GM12878 (cell line): ENCODE measurements around the gene CTXND1. TPM values are rescaled to one million over a fixed set of nuclear protein-coding genes. Genes with fewer than 3 reads are reported as not detected.

Source experiments
- ATAC-seq: fragments of 200-7000 bp; cut with Tn5 transposase; 3 replicates; pipeline ENCODE4 v1.9.1; 2020; ENCODE audit warnings: mild to moderate bottlenecking, moderate library complexity
- BruUV-seq: library from RNA; stranded (reverse); fragments of 400-500 nt; replicated peaks from 2 replicates; lab custom pipeline; 2021; lab: Mats Ljungman, UMichigan
- CTCF ChIA-PET: fragments of 300-600 bp; sonication (Branson Sonifier 250); formaldehyde crosslinking; extraction: SDS; loops from one replicate; lab custom pipeline; 2021; ENCODE audit warnings: inconsistent platforms; lab: Yijun Ruan, JAX
- POLR2A ChIA-PET: fragments of 350-600 bp; formaldehyde crosslinking; extraction: SDS; loops from one replicate; lab custom pipeline; 2021; ENCODE audit warnings: inconsistent platforms; lab: Charles Lee
- RAD21 ChIA-PET: fragments of 300-600 bp; sonication (Branson Sonifier 250); formaldehyde crosslinking; loops from one replicate; lab custom pipeline; 2023; ENCODE audit warnings: antibody characterized with exemption; ENCODE audit not compliant: unreplicated experiment; lab: Charles Lee
- SMC1A ChIA-PET: fragments of 300-600 bp; sonication (Branson Sonifier 250); formaldehyde crosslinking; loops from one replicate; lab custom pipeline; 2023; ENCODE audit not compliant: unreplicated experiment, uncharacterized antibody; lab: Charles Lee
- DNase-seq: peaks from one replicate; pipeline ENCODE4 v3.0.0-alpha.2; 2011; ENCODE audit warnings: low read depth, low spot score
- FAIRE-seq: peaks from 3 replicates; lab custom pipeline; 2011; peaks lifted over from hg19 to GRCh38; lab: Jason Lieb, UNC
- H2AFZ ChIP-seq: 2 replicates; pipeline ENCODE4 v1.6.0; 2011; ENCODE audit warnings: low read depth, low read length, control low read depth; ENCODE audit not compliant: control insufficient read depth
- H3K27ac ChIP-seq: 2 replicates; pipeline ENCODE4 v1.5.1; 2011; ENCODE audit warnings: control low read depth; ENCODE audit not compliant: control insufficient read depth, insufficient read depth
- H3K27me3 ChIP-seq, 2 experiments: replicated peaks in 1 of 2; 2 replicates each; pipeline versions ENCODE4 v1.6.0 to v1.6.1; 2011; ENCODE audit warnings: low read length in 1 of 2; ENCODE audit not compliant: control insufficient read depth in 2 of 2, insufficient read depth in 2 of 2
- H3K36me3 ChIP-seq, 2 experiments: 2 replicates each; pipeline ENCODE4 v1.5.1; 2011; ENCODE audit warnings: low read length in 1 of 2; ENCODE audit not compliant: control insufficient read depth in 2 of 2, insufficient read depth in 2 of 2
- H3K4me1 ChIP-seq: 2 replicates; pipeline ENCODE4 v1.6.1; 2011; ENCODE audit warnings: mild to moderate bottlenecking, low read length, moderate library complexity, mixed read lengths; ENCODE audit not compliant: control insufficient read depth, insufficient read depth
- H3K4me2 ChIP-seq: 2 replicates; pipeline ENCODE4 v1.6.0; 2011; ENCODE audit warnings: control low read depth; ENCODE audit not compliant: control insufficient read depth, insufficient read depth
- H3K4me3 ChIP-seq: fragments of 200-600 bp; sonication (generic); 2 replicates; pipeline ENCODE4 v1.5.1; 2016
- H3K79me2 ChIP-seq: 2 replicates; pipeline ENCODE4 v1.6.0; 2011; ENCODE audit warnings: low read length; ENCODE audit not compliant: control insufficient read depth, insufficient read depth
- H3K9ac ChIP-seq: 2 replicates; pipeline ENCODE4 v1.8.0; 2011; ENCODE audit warnings: low read length, control low read depth, mixed read lengths; ENCODE audit not compliant: control insufficient read depth, insufficient read depth
- H3K9me3 ChIP-seq: replicated peaks from 3 replicates; pipeline ENCODE4 v1.5.1; 2011; ENCODE audit warnings: mild to moderate bottlenecking, low read length; ENCODE audit not compliant: control insufficient read depth, insufficient read depth
- H4K20me1 ChIP-seq: 2 replicates; pipeline ENCODE4 v1.6.0; 2011; ENCODE audit not compliant: control insufficient read depth, insufficient read depth
- ATF3 ChIP-seq: IDR thresholded peaks from 2 replicates; pipeline ENCODE4 v1.6.1; 2011; ENCODE audit warnings: low read depth, mild to moderate bottlenecking, low read length, moderate library complexity, borderline replicate concordance; ENCODE audit errors: extremely low read depth
- CEBPB ChIP-seq, 2 experiments: fragments of 150-350 bp in 1 of 2; IDR thresholded peaks; 2 replicates each; pipeline ENCODE4 v1.6.1; 2012 to 2014; ENCODE audit warnings: low read depth in 2 of 2, low read length in 2 of 2, borderline replicate concordance in 1 of 2, inconsistent platforms in 1 of 2
- CHD1 ChIP-seq: IDR thresholded peaks from 2 replicates; pipeline ENCODE4 v1.6.1; 2012; ENCODE audit warnings: low read depth, low read length, improper control_type of control experiment
- EP300 ChIP-seq, 2 experiments: fragments of 150-350 bp in 1 of 2; IDR thresholded peaks; 2 replicates each; pipeline ENCODE4 v1.6.1; 2011 to 2012; ENCODE audit warnings: low read depth in 2 of 2, low read length in 2 of 2, borderline replicate concordance in 1 of 2, improper control_type of control experiment in 1 of 2, inconsistent platforms in 1 of 2; ENCODE audit not compliant: control insufficient read depth in 1 of 2
- EZH2 ChIP-seq: IDR thresholded peaks from 2 replicates; pipeline ENCODE4 v1.6.1; 2012; ENCODE audit warnings: low read depth, mild to moderate bottlenecking, control low read depth, inconsistent platforms, low read length, borderline replicate concordance; ENCODE audit not compliant: control insufficient read depth
- FOXM1 ChIP-seq: IDR thresholded peaks from 2 replicates; pipeline ENCODE4 v1.6.1; 2012; ENCODE audit warnings: low read depth, mild to moderate bottlenecking, inconsistent platforms, low read length, moderate library complexity
- HDAC6 ChIP-seq: fragments of 200-600 bp; sonication (generic); IDR thresholded peaks from one replicate; pipeline ENCODE4 v1.8.0; 2017; ENCODE audit warnings: antibody characterized with exemption; ENCODE audit not compliant: unreplicated experiment
- KAT2A ChIP-seq: conservative IDR thresholded peaks from 2 replicates; pipeline ENCODE4 v1.6.1; 2011; ENCODE audit warnings: low read depth, low read length; ENCODE audit not compliant: control insufficient read depth
- PRDM15 ChIP-seq: fragments of 450-650 bp; formaldehyde crosslinking; IDR thresholded peaks from 2 replicates; pipeline ENCODE4 v1.4.0; 2020; ENCODE audit warnings: mild to moderate bottlenecking, moderate library complexity
- RAD51 ChIP-seq: fragments of 450-650 bp; IDR thresholded peaks from 2 replicates; pipeline ENCODE4 v1.6.1; 2016; ENCODE audit warnings: moderate library complexity, mild to moderate bottlenecking, inconsistent platforms
- SIX5 ChIP-seq: IDR thresholded peaks from 2 replicates; pipeline ENCODE4 v1.6.1; 2011; ENCODE audit warnings: mild to moderate bottlenecking, low read depth, low read length, moderate library complexity; ENCODE audit not compliant: severe bottlenecking
- SMAD5 ChIP-seq: IDR thresholded peaks from 2 replicates; pipeline ENCODE4 v1.6.1; 2016; ENCODE audit warnings: antibody characterized with exemption, low read depth
- SPI1 ChIP-seq: IDR thresholded peaks from 2 replicates; pipeline ENCODE4 v1.6.1; 2011; ENCODE audit warnings: low read depth, mild to moderate bottlenecking, low read length, moderate library complexity, borderline replicate concordance; ENCODE audit not compliant: insufficient read depth
- YBX1 ChIP-seq: fragments of 450-650 bp; IDR thresholded peaks from 2 replicates; pipeline ENCODE4 v1.6.1; 2016; ENCODE audit warnings: antibody characterized with exemption
- YY1 ChIP-seq: IDR thresholded peaks from 2 replicates; pipeline ENCODE4 v1.6.1; 2011; ENCODE audit warnings: low read depth, mild to moderate bottlenecking, low read length
- ZNF24 ChIP-seq: fragments of 450-650 bp; IDR thresholded peaks from 2 replicates; pipeline ENCODE4 v1.6.1; 2017; ENCODE audit warnings: antibody characterized with exemption, mild to moderate bottlenecking
- WGBS: methylation state at CpG from one replicate; pipeline ENCODE4 v1.1.6; 2016; ENCODE audit warnings: low lambda C conversion rate; ENCODE audit not compliant: insufficient replicate concordance, insufficient coverage; ENCODE audit errors: missing lambda C conversion rate; 5-methylcytosine and 5-hydroxymethylcytosine counted together
- in situ Hi-C: fragments of 300-500 bp; cut with MboI; formaldehyde crosslinking; loops from 9 replicates; pipeline ENCODE4 v1.14.3; 2018; ENCODE audit warnings: mixed read lengths
- intact Hi-C: fragments of 100-400 bp; cut with micrococcal nuclease; formaldehyde crosslinking; loops from one replicate; pipeline ENCODE4 v1.14.2; 2022; ENCODE audit not compliant: unreplicated experiment
- polyA plus RNA-seq, 11 experiments: library from polyadenylated mRNA; depleted of rRNA in 4 of 11; unstranded in 6 of 11; stranded (reverse) in 5 of 11; fragments of >200 nt; fragmentation: Nextera tagmentation in 4 of 11; fragmentation: Illumina TruSeq in 1 of 11; extraction: Ambion mirVana in 4 of 11; extraction: Trizol in 1 of 11; gene quantifications; 1 replicate in 1 of 11; 2 replicates in 10 of 11; pipeline versions ENCODE4 v1.2.1 to v1.2.3, GENCODE V29; 2011 to 2016; ENCODE audit warnings: inconsistent platforms in 2 of 11, missing spikeins in 2 of 11, low read depth in 1 of 11
- total RNA-seq, 4 experiments: library from RNA; depleted of rRNA in 3 of 4; stranded (reverse); fragments of >200 nt in 3 of 4; fragmentation: Illumina TruSeq in 1 of 4; extraction: Trizol in 1 of 4; gene quantifications; 2 replicates each; pipeline versions ENCODE4 v1.2.1 to v1.2.3, GENCODE V29; 2013 to 2021
- TF ChIP-seq, protein P1 (sequence below): fragments of 450-650 bp; IDR thresholded peaks from 2 replicates; pipeline ENCODE4 v1.6.1; 2016; ENCODE audit warnings: mild to moderate bottlenecking

Gene CTXND1
- total and polyA plus RNA-seq, 10 of the 15 experiments (the other 5 are each of a cell fraction or from before 2014, with no cell fraction given): under 0.01 to 0.03 (median 0.02) TPM; not detected in 7

DNA sequence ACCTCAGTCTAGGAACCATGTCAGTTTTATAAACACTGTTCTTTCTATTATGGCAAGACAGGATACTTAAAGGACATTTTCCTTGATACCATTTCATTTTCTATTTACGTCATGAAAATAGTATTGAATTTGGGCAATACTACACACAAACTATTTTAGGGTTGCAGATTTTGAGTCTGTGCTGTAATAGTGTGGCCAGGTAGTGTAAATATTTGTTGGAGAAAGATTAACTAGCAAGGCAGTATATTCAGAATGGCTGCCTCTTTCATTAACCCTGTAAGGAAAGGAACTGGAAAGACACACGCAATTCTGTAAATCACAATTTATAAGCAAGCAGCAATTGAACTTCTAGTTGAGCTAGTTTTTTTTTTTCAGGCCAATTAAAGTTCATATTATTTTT is 2.0 kb downstream of the CTXND1 start:
- in situ Hi-C loops (no loop called here), intact Hi-C loops (no loop called here)
- ChIA-PET POLR2A (no interaction called here), SMC1A (no interaction called here), CTCF (no interaction called here), RAD21 (no interaction called here)
- Histone ChIP-seq H3K27ac (no peak overlapping the region), H3K4me3 (no peak overlapping the region), H3K27me3 (peaks cover 6 to 12% of the 10 kb centered on the region in 2 experiments), H3K79me2 (no peaks in the 10 kb centered on the region), H2AFZ (no peak overlapping the region), H3K9ac (no peak overlapping the region), H3K36me3 (no peaks in the 10 kb centered on the region), H3K9me3 (no peaks in the 10 kb centered on the region), H3K4me2 (no peak overlapping the region), H4K20me1 (no peaks in the 10 kb centered on the region), H3K4me1 (no peaks in the 10 kb centered on the region)
- no TSS peak for BruUV-seq
- ATAC-seq (no peak), FAIRE-seq (no peak), DNase-seq (no peak)
- TF ChIP-seq KAT2A: no peak
- TF ChIP-seq ATF3: no peak
- no peak for TF ChIP-seq ZNF24
- no peak for TF ChIP-seq EZH2
- TF ChIP-seq CEBPB (IDR thresholded peaks at IDR 0.05; ENCODE audit: borderline replicate concordance in 1 of 2, low read depth in 2 of 2, low read length in 2 of 2): no peak
- TF ChIP-seq EP300 (IDR thresholded peaks at IDR 0.05; ENCODE audit: borderline replicate concordance in 1 of 2, control insufficient read depth in 1 of 2, low read depth in 2 of 2, low read length in 2 of 2): no peak
- no peak for TF ChIP-seq YY1
- no peak for TF ChIP-seq SPI1
- no peak for TF ChIP-seq YBX1
- no peak for TF ChIP-seq RAD51
- no peak for TF ChIP-seq SIX5
- no peak for TF ChIP-seq HDAC6
- TF ChIP-seq FOXM1: no peak
- TF ChIP-seq CHD1: no peak
- no peak for TF ChIP-seq PRDM15 (CRISPR knock-in tag)
- no peak for TF ChIP-seq SMAD5
- TF ChIP-seq, protein P1, sequence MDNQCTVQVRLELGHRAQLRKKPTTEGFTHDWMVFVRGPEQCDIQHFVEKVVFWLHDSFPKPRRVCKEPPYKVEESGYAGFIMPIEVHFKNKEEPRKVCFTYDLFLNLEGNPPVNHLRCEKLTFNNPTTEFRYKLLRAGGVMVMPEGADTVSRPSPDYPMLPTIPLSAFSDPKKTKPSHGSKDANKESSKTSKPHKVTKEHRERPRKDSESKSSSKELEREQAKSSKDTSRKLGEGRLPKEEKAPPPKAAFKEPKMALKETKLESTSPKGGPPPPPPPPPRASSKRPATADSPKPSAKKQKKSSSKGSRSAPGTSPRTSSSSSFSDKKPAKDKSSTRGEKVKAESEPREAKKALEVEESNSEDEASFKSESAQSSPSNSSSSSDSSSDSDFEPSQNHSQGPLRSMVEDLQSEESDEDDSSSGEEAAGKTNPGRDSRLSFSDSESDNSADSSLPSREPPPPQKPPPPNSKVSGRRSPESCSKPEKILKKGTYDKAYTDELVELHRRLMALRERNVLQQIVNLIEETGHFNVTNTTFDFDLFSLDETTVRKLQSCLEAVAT: no peak
- 40% methylated on average over 2 of the region's 2 CpGs for WGBS
